ENCODE results near the gene RGPD4. TPM values are rescaled to one million over a fixed set of nuclear protein-coding genes. Genes with fewer than 3 reads are reported as not detected.
A peak's percentile ranks its signal among the peaks of the same experiment; 100 is the strongest.

The RGPD4 gene
- total RNA-seq, 1 donor from 2014 or later = 0.07 TPM

GRCh38 chr2:107807988-107808387 lies 18.7 kb upstream of the RGPD4 start:
- no peak overlapping the region for H3K27ac ChIP-seq
- Mint-ChIP-seq H3K27ac (no peak overlapping the region), H3K4me1 (peaks cover 11% of the 10 kb centered on the region), H3K4me3 (no peak overlapping the region), H3K36me3 (no peaks in the 10 kb centered on the region), H3K9me3 (no peaks in the 10 kb centered on the region), H3K27me3 (ENCODE audit: insufficient read depth, low read depth) (peaks cover 7% of the 10 kb centered on the region)
- H3K4me1 ChIP-seq = peaks cover 8% of the 10 kb centered on the region
- no peak overlapping the region for H3K4me2 ChIP-seq
- H2AFZ ChIP-seq (replicated peaks) = no peak overlapping the region
- no peak overlapping the region for H3K4me3 ChIP-seq
- TF ChIP-seq EZH2 (IDR thresholded peaks at IDR 0.05) (no peak), EZH2phosphoT487 (IDR thresholded peaks at IDR 0.05) (no peak), CTCF (IDR thresholded peaks at IDR 0.05) (no peak)
- H3K27me3 ChIP-seq = no peaks in the 10 kb centered on the region
- no peak for DNase-seq (ENCODE audit: low spot score)
- no peaks in the 10 kb centered on the region for H3F3A ChIP-seq (ENCODE audit: low read depth)
- H3K9ac ChIP-seq = no peak overlapping the region
- no peaks in the 10 kb centered on the region for H3K36me3 ChIP-seq
- H4K20me1 ChIP-seq (ENCODE audit: low read depth) = no peaks in the 10 kb centered on the region
- no peaks in the 10 kb centered on the region for H3K9me3 ChIP-seq (ENCODE audit: low read depth)
- H3K79me2 ChIP-seq (ENCODE audit: low read depth) = no peaks in the 10 kb centered on the region

- H3K4me1 Mint-ChIP-seq = peaks cover 6% of the 10 kb centered on the region
These were observed 17.7 kb upstream of the RGPD4 start for GRCh38 chr2:107808959-107809358.

GRCh38 chr2:107809835-107810234 lies 16.9 kb upstream of the RGPD4 start:
- no peaks in the 10 kb centered on the region for H3F3A ChIP-seq (ENCODE audit: low read depth)
- H3K4me3 Mint-ChIP-seq = no peak overlapping the region
- no peak for DNase-seq (ENCODE audit: low spot score)
- H3K4me2 ChIP-seq = no peak overlapping the region
- no peak for TF ChIP-seq EZH2phosphoT487 (IDR thresholded peaks at IDR 0.05)
- no peaks in the 10 kb centered on the region for H3K27me3 ChIP-seq
- H3K36me3 Mint-ChIP-seq = no peaks in the 10 kb centered on the region
- no peak overlapping the region for H2AFZ ChIP-seq (replicated peaks)
- no peaks in the 10 kb centered on the region for H3K36me3 ChIP-seq
- H3K9me3 Mint-ChIP-seq = no peaks in the 10 kb centered on the region
- no peak overlapping the region for H3K27ac Mint-ChIP-seq
- H3K27me3 Mint-ChIP-seq (ENCODE audit: insufficient read depth, low read depth) = peaks cover 7% of the 10 kb centered on the region
- H3K4me1 ChIP-seq = peaks cover 8% of the 10 kb centered on the region
- H3K4me3 ChIP-seq = no peak overlapping the region
- no peaks in the 10 kb centered on the region for H3K9me3 ChIP-seq (ENCODE audit: low read depth)
- H3K4me1 Mint-ChIP-seq = peaks cover 6% of the 10 kb centered on the region
- no peak overlapping the region for H3K9ac ChIP-seq
- no peaks in the 10 kb centered on the region for H4K20me1 ChIP-seq (ENCODE audit: low read depth)
- H3K27ac ChIP-seq = no peak overlapping the region
- H3K79me2 ChIP-seq (ENCODE audit: low read depth) = no peaks in the 10 kb centered on the region

More at GRCh38 chr2:107808959-107809358, 17.7 kb upstream of the RGPD4 start:
- Mint-ChIP-seq H3K27me3 (ENCODE audit: insufficient read depth, low read depth) (peaks cover 7% of the 10 kb centered on the region), H3K36me3 (no peaks in the 10 kb centered on the region), H3K4me3 (no peak overlapping the region), H3K9me3 (no peaks in the 10 kb centered on the region), H3K27ac (no peak overlapping the region)
- Histone ChIP-seq H3K9me3 (ENCODE audit: low read depth) (no peaks in the 10 kb centered on the region), H4K20me1 (ENCODE audit: low read depth) (no peaks in the 10 kb centered on the region), H3F3A (ENCODE audit: low read depth) (no peaks in the 10 kb centered on the region), H3K4me3 (no peak overlapping the region), H3K4me1 (peaks cover 8% of the 10 kb centered on the region), H3K27ac (no peak overlapping the region), H3K79me2 (ENCODE audit: low read depth) (no peaks in the 10 kb centered on the region), H3K9ac (no peak overlapping the region), H3K36me3 (no peaks in the 10 kb centered on the region), H3K27me3 (no peaks in the 10 kb centered on the region), H3K4me2 (no peak overlapping the region), H2AFZ (replicated peaks) (no peak overlapping the region)
- no peak for DNase-seq (ENCODE audit: low spot score)
- TF ChIP-seq CTCF (IDR thresholded peaks at IDR 0.05) = no peak
- no peak for TF ChIP-seq EZH2 (IDR thresholded peaks at IDR 0.05)
- no peak for TF ChIP-seq EZH2phosphoT487 (IDR thresholded peaks at IDR 0.05)

- Histone ChIP-seq H3K36me3 (no peaks in the 10 kb centered on the region), H2AFZ (replicated peaks) (no peak overlapping the region), H3K79me2 (ENCODE audit: low read depth) (no peaks in the 10 kb centered on the region), H3K4me3 (no peak overlapping the region), H3K4me2 (no peak overlapping the region), H3K9ac (no peak overlapping the region), H3K27me3 (no peaks in the 10 kb centered on the region), H3F3A (ENCODE audit: low read depth) (no peaks in the 10 kb centered on the region), H3K4me1 (peaks cover 8% of the 10 kb centered on the region), H3K27ac (no peak overlapping the region), H4K20me1 (ENCODE audit: low read depth) (no peaks in the 10 kb centered on the region), H3K9me3 (ENCODE audit: low read depth) (no peaks in the 10 kb centered on the region)
- Mint-ChIP-seq H3K9me3 (no peaks in the 10 kb centered on the region), H3K4me1 (peaks cover 6% of the 10 kb centered on the region), H3K36me3 (no peaks in the 10 kb centered on the region), H3K27ac (peak overlapping the region; percentile 4), H3K4me3 (no peak overlapping the region), H3K27me3 (ENCODE audit: insufficient read depth, low read depth) (peaks cover 7% of the 10 kb centered on the region)
- TF ChIP-seq CTCF (IDR thresholded peaks at IDR 0.05) (no peak), EZH2 (IDR thresholded peaks at IDR 0.05) (no peak), EZH2phosphoT487 (IDR thresholded peaks at IDR 0.05) (no peak)
- no peak for DNase-seq (ENCODE audit: low spot score)
These were observed 16.0 kb upstream of the RGPD4 start for GRCh38 chr2:107810734-107811133.

Data from neural progenitor cell (in vitro differentiated cells).